AG09309 (cell line): Measurements from ENCODE around the gene DEPDC1B.
"Not testable (repeated sequence)": the region's sequence is repeated elsewhere in the genome, so short reads cannot be mapped to it uniquely, and the experiment has no call there.

Source experiments
- DNase-seq: peaks from one replicate; pipeline ENCODE4 v3.0.0-alpha.2; 2010; ENCODE audit warnings: low read depth
- H3K4me3 ChIP-seq: 2 replicates; pipeline ENCODE4 v1.5.1; 2011; ENCODE audit warnings: mild to moderate bottlenecking, low read depth, low read length, moderate library complexity; ENCODE audit not compliant: control insufficient read depth
- TF ChIP-seq, protein P1 (sequence below): IDR thresholded peaks from 2 replicates; pipeline ENCODE4 v1.5.1; 2011; ENCODE audit warnings: mild to moderate bottlenecking, low read depth, low read length, inconsistent platforms; ENCODE audit not compliant: insufficient read depth, control insufficient read depth; ENCODE audit errors: missing control alignments

The DEPDC1B gene

DNA sequence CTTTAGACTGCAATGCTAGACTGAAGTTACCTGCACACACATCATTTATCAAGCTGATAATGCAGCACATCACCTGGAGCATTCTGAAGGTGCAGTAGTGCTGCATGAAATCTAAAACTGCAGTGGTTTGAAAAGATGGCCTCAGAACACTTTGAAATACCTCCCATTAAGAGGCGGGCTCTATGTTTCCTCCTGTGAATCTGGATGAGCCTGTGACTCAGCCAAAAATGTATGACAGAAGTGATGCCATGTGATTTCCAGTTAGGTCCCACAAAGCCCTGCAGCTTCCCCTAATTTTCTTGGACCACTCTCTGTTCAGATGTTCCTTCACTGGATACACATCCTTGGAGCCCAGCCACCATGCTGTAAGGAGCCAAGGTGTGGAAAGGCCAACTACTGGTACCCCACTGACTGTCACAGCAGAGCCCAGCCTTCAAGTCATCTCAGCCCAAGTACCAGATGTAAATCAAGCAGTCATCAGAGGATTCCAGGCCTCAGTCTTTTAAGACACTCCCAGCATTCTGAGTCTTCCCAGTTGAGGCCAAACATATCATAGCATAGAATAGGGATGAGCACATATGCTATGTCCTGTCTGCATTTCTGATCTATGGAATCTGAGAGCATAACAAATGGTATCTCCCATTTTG is 27.2 kb upstream of the DEPDC1B start:
- H3K4me3 ChIP-seq = no peak overlapping the region
- no peak for DNase-seq
- TF ChIP-seq, protein P1, sequence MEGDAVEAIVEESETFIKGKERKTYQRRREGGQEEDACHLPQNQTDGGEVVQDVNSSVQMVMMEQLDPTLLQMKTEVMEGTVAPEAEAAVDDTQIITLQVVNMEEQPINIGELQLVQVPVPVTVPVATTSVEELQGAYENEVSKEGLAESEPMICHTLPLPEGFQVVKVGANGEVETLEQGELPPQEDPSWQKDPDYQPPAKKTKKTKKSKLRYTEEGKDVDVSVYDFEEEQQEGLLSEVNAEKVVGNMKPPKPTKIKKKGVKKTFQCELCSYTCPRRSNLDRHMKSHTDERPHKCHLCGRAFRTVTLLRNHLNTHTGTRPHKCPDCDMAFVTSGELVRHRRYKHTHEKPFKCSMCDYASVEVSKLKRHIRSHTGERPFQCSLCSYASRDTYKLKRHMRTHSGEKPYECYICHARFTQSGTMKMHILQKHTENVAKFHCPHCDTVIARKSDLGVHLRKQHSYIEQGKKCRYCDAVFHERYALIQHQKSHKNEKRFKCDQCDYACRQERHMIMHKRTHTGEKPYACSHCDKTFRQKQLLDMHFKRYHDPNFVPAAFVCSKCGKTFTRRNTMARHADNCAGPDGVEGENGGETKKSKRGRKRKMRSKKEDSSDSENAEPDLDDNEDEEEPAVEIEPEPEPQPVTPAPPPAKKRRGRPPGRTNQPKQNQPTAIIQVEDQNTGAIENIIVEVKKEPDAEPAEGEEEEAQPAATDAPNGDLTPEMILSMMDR = no peak

DNA sequence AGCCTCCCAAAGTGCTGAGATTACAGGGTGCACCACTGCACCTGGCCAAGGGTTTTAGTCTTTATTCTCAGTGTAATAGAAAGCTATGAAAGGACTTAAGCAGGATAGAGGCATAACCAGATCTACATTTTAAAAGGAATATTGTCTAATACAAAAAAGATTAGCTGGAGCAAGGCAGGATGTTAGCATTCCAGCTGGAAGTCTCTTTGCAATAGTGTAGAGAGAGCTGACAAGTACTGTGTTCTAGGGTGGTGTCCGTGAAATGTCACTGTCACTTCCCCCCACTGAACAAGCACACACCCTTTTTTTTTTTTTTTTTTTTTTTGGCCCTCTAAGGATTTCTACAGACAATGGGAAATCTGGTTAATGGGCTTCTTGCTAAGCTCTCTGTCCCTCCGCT is 24.2 kb upstream of the DEPDC1B start:
- TF ChIP-seq, protein P1 = no peak
- no peak overlapping the region for H3K4me3 ChIP-seq
- DNase-seq = no peak

DNA sequence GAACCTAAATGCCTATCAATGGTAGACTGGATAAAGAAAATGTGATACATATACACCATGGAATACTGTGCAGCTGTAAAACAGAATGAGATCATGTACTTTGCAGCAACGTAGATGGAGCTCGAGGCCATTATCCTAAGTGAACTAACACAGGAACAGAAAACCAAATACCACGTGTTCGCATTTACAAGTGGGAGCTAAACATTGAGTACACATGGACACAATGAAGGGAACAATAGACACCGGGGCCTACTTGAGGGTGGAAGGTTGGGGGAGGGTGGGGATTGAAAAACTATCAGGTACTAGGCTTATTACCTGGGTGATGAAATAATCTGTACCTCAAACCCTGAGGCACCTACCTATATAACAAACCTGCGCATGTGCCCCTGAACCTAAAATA is 22.4 kb upstream of the DEPDC1B start:
- DNase-seq = no peak
- no peak overlapping the region for H3K4me3 ChIP-seq
- TF ChIP-seq, protein P1 = no peak

DNA sequence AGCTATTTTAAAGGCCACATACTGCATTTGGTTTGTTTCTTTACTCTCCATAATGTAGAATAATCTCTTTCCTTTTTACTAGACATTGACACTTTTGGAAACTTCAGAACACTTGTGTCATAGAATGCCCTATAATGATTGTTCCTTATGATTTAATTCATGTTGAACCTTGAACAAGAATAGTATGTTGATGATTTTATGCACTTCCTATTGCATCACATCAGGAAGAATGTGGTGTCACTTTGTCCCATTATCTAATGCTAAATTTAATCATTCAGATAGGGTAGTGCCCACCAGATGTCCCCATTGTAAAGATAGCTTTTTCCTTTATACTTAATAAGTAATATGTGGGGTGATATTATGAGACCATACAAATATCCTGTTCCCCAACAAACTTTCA is 19.4 kb upstream of the DEPDC1B start:
- no peak for DNase-seq
- H3K4me3 ChIP-seq = no peak overlapping the region
- TF ChIP-seq, protein P1 = no peak

DNA sequence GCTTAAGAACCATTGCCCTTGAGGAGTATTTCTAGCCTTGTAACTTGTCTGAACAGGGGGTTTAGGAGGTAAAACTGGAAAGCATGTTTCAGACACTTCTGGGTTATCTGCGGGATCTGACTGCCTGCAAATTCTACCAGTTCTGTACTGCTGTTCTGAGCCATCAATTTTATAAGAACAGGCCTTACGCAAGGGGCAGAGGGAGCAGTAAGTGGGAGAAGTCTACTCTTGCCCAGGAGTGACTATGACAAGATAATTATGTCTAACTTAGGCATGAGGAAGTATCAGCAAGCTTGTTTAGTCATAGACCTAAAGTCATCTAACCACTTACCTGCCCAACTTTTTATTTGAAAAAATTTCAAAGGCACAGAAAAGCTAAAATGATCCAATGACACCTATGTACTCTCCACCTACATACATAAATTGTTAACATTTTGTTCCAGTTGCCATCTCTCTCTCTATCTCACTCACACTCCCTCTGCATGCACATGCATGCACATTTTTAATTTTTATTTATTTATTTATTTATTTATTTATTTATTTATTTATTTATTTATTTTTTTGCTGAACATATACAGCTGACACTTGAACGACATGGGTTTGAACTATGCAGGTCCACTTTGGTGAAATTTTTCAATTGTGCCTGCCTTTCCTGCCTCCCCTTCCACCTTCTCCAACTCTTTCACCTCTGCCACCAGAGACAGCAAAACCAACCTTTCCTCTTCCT is 18.4 kb upstream of the DEPDC1B start:
- TF ChIP-seq, protein P1 = no peak
- no peak for DNase-seq
- H3K4me3 ChIP-seq = no peak overlapping the region

DNA sequence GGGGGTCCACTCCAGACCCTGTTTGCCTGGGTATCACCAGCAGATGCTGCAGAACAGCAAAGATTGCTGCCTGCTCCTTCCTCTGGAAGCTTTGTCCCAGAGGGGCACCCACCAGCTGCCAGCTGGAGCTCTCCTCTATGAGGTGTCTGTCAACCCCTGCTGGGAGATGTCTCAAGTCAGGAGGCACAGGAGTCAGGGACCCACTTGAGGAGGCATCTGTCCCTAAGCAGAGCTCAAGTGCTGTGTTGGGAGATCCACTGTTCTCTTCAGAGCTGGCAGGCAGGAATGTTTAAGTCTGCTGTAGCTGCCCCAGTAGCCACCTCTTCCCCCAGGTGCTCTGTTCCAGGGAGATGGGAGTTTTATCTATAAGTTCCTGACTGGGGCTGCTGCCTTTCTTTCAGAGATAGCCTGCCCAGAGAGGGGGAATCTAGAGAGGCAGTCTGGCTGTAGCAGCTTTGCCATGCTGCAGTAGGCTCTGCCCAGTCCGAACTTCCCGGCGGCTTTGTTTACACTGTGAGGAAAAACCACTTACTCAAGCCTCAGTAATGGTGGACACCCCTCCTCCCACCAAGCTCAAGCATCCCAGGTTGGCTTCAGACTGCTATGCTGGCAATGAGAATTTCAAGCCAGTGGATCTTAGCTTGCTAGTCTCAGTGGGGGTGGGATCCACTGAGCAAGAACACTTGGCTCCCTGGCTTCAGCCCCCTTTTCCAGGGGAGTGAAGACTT is 15.4 kb upstream of the DEPDC1B start:
- not testable (repeated sequence) for DNase-seq, H3K4me3 ChIP-seq

DNA sequence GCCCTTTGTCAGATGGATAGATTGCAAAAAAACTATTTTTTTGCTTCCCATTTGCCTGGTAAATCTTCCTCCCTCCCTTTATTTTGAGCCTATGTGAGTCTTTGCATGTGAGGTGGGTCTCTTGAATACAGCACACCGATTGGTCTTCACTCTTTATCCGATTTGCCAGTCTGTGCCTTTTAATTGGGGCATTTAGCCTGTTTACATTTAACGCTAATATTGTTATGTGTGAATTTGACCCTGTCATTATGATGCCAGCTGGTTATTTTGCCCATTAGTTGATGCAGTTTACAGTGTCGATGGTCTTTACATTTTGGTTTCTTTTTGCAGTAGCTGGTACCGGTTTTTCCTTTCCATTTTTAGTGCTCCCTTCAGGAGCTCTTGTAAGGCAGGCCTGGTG is 13.0 kb upstream of the DEPDC1B start:
- no peak for DNase-seq
- TF ChIP-seq, protein P1 = no peak
- no peak overlapping the region for H3K4me3 ChIP-seq

DNA sequence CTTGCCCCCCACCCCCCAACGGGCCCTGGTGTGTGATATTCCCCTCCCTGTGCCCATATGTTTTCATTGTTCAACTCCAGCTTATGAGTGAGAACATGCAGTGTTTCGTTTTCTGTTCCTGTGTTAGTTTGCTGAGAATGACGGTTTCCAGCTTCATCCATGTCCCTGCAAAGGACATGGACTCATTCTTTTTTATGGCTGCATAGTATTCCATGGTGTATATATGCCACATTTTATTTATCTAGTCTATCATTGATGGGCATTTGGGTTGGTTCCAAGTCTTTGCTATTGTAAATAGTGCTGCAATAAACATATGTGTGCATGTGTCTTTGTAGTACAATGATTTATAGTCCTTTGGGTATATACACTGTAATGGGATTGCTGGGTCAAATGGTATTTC is 11.9 kb upstream of the DEPDC1B start:
- not testable (repeated sequence) for H3K4me3 ChIP-seq

More for the DNA sequence above, 11.9 kb upstream of the DEPDC1B start:
- not testable (repeated sequence) for DNase-seq
